Measurements from ENCODE around the gene MYH7B.

The MYH7B gene

GRCh38 chr20:34994509-34995131 lies 39.0 kb downstream of the MYH7B start:
- DNase-seq = no peak

DNA sequence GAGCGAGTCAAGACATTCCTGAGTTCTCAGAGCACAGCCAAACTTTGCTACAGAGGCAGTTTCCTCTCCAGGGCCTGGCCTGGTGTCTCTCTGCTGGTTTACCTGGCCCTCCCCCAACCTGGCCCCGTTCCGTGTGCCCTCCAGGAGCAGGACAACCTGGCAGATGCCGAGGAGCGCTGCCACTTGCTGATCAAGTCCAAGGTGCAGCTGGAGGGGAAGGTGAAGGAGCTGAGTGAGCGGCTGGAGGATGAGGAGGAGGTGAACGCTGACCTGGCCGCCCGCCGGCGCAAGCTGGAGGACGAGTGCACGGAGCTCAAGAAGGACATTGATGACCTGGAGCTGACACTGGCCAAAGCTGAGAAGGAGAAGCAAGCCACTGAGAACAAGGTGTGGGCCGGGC lies 39.5 kb downstream of the MYH7B start:
- DNase-seq = no peak

GRCh38 chr20:34995696-34996095 lies 40.0 kb downstream of the MYH7B start:
- no peak for DNase-seq

GRCh38 chr20:34996243-34997028 lies 40.8 kb downstream of the MYH7B start:
- no peak for DNase-seq

- no peak for DNase-seq
Measured at GRCh38 chr20:34997131-34997561, 41.5 kb downstream of the MYH7B start.

DNA sequence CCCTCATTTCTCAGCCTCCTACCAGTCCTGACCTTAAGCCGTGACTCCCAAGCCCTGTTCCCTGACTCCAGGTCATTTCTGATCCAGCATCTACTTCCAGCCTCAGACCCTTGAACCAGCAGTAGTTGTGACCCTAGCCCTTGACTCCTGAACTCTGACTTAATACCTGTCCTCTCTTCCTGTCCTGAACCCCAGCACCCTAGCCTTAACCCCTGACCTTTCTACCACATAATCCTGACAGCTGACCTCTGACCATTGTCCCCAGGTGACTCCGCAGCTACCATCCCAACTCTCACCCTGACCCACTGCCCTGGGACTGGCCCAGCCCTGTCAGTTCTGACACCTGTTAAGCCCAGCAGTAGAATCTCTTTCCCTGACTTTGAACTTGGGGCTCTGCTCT lies 42.1 kb downstream of the MYH7B start:
- no peak for DNase-seq

GRCh38 chr20:34998331-34998950 lies 42.8 kb downstream of the MYH7B start:
- no peak for DNase-seq

DNA sequence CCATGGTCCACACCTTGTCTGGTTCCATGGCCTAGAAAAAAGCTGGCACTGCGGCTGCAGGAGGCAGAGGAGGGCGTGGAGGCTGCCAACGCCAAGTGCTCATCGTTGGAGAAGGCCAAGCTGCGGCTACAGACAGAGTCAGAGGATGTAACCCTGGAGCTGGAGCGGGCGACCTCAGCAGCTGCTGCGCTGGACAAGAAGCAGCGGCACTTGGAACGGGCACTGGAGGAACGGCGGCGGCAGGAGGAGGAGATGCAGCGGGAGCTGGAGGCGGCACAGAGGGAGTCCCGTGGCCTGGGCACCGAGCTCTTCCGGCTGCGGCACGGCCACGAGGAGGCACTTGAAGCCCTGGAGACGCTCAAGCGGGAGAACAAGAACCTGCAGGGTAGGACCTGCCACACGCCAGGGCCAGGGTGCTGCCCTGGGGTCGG lies 43.4 kb downstream of the MYH7B start:
- DNase-seq = no peak

DNA sequence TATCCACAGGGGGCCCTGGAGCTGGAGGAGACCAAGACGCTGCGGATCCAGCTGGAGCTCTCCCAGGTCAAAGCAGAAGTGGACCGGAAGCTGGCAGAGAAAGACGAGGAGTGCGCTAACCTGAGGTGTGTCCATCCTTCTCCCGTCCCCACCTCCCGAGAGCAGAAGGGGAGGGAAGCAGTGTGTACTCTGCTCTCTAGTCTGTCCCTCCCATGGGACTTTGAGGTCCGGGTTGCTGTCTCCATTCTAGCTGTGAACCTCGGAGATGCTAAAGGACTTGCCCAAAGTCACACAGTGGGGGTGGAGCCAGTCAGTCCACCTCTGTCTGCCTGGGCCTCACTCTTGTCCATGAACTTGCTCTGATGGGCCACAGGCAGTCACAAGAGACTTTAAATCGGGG lies 44.1 kb downstream of the MYH7B start:
- DNase-seq = no peak

- DNase-seq = no peak
Measured at GRCh38 chr20:35000311-35000921, 44.7 kb downstream of the MYH7B start.

DNA sequence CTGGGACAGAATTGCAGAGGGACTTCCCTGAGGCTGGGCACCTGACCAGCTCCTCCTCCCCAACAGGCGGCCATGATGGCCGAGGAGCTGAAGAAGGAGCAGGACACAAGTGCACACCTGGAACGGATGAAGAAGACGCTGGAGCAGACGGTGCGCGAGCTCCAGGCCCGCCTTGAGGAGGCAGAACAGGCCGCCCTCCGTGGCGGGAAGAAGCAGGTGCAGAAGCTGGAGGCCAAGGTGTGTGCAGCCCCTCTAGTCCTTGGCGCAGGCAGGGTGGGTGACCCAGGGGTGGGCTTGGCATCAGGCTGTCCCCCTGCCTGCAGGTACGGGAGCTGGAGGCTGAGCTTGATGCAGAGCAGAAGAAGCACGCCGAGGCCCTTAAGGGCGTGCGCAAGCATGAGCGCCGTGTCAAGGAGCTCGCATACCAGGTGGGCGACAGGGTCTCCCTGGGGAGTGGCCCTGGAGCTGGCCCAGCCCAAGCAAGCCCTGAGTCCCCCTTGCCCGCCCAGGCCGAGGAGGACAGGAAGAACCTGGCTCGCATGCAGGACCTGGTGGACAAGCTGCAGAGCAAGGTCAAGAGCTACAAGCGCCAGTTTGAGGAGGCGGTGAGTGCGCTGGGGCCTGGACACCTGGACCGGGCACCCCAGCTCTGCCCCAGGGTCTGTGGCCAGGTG lies 45.4 kb downstream of the MYH7B start:
- DNase-seq = no peak

GRCh38 chr20:35001596-35002362 lies 46.1 kb downstream of the MYH7B start:
- DNase-seq = no peak

DNA sequence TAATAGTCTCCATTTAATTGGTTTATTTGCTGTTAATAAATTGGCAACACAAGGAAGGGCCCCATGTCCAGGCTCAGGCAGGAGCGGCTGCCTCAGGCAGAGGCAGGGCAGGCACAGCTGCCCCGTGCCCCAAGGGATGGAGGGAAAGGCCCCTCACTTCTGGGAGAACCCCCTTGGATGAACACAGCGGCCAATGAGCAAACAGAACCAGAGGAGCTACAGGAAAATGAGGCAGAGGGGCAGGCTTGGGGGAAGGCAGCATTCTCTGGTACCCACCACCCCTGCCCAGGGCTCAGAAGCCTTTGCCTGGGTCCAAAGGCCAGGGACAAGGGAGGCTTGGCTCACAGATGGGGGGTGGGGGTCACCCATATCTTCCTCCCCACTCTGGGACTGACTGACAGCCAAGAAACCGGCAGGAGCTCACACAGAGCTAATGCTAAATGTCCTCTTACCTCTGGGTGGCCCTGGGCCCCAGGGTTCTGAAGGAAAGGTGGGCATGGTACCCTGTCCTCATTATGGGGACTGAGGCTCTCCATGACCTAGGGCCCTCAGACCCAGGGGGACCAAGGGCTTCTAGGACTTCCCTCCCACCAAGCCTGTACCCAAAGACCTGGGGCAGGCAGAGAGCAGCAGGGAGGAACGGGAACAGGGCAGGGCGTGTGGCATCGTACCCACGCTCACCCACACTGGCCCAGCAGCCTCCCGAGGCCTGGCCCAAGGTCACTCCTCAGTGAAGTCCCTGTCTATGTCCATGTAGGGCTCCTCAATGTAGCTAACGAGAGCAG lies 47.0 kb downstream of the MYH7B start:
- no peak for DNase-seq

DNA sequence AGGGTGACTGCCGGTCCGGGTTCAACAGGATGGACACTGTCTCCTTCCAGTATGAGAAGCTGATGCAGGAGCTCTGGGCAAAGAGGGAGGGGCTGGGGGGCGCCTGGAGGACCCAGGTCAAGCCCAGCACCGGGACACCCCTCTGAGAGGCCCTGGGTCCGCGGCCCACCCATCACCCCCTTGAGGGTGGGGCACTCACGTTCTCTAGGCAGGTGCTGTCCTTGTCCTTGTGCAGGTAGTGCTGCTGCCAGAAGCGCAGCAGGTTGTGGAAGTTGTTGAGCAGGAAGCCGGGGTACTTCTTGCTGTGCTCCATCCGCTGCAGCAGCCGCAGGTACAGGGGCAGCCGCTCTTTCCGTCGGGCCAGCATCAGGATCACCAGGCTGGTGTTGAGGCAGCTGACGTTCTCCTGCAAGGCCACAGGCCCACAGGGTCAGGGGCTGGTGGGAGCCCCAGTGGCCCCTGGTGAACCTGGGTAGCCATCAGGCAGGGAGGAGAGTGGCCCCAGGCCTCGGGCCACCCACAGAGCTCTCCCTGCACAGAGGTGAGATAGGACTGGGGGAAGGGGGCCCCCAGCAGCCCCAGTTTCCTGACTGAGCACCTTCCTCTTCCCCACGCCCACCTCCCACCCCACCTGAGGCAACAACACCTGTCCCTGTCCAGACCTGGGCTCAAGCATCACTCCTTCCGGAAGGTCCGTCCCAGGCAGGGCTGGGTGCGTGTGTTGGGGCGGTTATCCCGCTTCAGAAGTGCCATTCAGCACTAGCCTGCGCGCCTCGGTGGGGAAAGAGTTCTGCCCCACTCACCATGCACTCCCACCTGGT lies 47.8 kb downstream of the MYH7B start:
- no peak for DNase-seq

DNA sequence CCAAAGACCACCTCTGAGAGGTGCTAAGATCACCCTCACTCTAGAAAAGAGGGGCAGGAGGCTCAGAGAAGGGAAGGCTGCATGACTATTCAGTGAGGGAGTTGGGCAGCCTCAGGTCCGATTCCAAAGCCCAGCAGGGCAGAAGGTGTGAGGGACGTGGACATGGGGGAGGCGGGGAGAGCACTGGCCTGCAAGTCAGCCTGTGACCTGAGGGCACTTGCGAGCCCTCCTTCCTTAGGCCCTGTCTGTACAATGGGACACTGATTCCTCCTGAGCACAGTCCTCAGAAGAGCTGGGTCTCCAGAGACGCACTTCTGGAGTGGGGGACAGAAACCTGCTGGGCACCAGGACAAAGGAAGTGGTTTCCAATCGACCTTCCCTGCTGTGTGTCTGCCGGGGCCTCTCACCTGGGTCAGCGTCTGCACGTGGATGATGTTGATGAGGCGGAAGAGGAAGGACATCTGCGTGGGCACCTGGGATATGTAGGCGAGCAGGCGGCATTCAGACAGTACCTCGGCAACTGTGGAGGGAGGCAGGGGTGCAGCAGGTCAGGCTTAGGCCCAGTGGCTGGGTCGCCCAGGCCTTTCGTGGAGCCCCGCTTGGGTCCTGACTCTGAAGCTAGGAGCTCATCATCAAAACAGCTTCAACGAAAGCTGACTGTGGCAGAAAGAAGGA lies 48.5 kb downstream of the MYH7B start:
- DNase-seq = no peak

DNA sequence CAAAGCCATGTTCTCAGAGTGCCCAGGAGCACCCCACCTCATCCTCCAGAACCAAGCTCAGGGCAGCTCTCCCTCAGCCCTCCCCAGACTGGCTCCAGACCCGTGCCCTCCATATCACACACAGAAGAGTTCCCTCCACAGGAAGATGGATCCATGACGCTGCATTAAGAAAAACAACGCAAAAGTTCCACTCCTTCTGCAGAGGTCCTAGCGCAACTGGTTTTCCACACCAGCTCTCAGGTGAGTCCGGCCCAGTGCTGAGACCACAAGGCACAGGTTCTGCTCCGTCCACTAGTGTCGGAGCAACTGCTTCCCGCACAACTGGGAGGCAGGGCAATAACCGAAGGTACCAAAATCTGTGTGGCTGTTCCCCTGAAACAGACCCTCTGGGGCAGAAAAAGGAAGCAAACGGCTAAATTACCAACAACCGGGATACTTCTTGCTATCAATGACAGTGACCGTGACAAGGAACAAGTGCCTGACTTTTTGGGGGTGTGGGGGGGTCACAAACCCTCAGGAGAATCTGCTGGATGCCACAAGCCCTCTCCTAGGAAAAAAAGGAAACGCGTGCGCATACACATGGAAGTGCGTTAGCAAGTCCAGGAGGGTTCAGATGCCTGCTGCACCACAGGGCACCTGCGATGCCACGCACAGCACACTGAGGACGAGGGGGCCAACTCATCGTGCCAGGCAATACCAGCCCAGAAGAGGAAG lies 49.2 kb downstream of the MYH7B start:
- no peak for DNase-seq

Measured in DMS 273 treated with DMSO at 0.1 percent for 48 hours (cell line).